GM13976 (cell line): ENCODE data around the gene GLIS1.

Source experiments
- DNase-seq: peaks from one replicate; pipeline ENCODE4 v3.0.0; 2012; ENCODE audit warnings: low spot score
- CTCF ChIP-seq: IDR thresholded peaks from 2 replicates; pipeline ENCODE4 v1.5.1; 2012; ENCODE audit warnings: borderline replicate concordance, mild to moderate bottlenecking; ENCODE audit not compliant: insufficient read depth; ENCODE audit errors: extremely low read depth, missing control alignments, control extremely low read depth
- in situ Hi-C: fragments of 300-500 bp; cut with MboI; formaldehyde crosslinking; loops from one replicate; pipeline ENCODE4 v1.12.0; 2022; ENCODE audit warnings: low sequenced_read_pairs, mixed read lengths, inconsistent platforms; ENCODE audit not compliant: unreplicated experiment

Gene GLIS1

DNA sequence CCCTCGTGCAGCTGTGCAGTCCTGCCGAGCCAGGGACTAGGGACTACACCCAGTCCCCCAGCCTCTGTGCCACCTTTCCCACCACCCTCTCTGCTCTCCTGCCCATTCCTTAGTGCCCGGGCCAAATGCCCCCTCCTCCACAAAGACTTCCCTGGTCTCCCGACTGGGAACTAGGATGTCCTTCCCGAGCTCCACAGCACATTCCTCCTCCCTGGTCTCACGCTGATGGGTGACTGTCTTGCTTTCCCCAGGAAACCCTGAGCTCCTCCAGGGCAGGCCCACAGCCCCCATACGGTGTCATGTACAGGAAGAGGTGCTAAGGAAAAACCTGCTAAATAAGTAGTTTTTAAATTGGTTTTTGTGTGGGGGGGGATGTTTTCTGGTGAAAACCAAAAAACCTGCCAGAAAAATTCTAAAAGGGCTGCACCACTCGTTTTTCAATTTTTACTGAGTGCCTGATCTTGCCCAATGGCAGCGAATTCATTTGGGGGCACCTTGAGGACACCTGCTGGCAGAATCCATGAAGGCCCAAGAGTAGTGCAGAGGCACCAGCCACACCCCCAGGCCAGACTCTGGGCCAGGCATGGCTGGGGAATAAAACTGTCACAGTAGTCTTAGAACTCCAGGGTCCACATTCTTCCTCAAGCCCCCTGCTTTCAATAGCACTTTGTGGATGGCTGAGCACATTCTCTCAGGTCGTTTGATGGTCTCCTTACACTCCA, 50.4 kb downstream of the GLIS1 start:
- no peak for DNase-seq
- in situ Hi-C loops = loop anchor here (25.0 kb wide), 1 partner anchor 201 kb away; no protein-coding TSS in a partner anchor
- TF ChIP-seq CTCF = no peak

GRCh38 chr1:53687901-53688300, 51.1 kb downstream of the GLIS1 start:
- in situ Hi-C loops = loop anchor here (25.0 kb wide), 1 partner anchor 201 kb away; no protein-coding TSS in a partner anchor
- no peak for TF ChIP-seq CTCF
- DNase-seq = no peak

DNA sequence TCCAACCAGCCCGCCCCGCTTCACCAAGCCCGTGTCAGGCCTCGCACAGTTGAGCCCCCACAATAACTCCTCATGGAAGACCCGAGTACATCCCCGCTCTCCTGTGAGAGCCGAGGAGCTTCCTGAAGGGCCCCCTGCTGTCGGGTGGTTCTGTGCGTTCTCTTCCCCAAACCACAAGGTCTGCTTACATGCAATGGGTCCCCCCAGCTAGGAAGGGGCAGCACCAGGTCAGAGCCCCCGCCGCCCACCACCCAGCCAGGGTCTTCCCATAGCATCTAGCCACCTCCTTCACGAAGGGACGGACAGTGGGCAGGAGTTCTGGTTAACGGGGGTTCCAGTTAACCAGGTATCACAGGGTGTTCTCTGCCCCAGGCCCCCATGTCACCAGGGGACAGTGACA, 51.5 kb downstream of the GLIS1 start:
- DNase-seq = no peak
- TF ChIP-seq CTCF = no peak
- in situ Hi-C loops = loop anchor here (25.0 kb wide), 1 partner anchor 200 kb away; no protein-coding TSS in a partner anchor

GRCh38 chr1:53686965-53687267, 52.0 kb downstream of the GLIS1 start:
- DNase-seq = no peak
- in situ Hi-C loops = loop anchor here (25.0 kb wide), 1 partner anchor 200 kb away; no protein-coding TSS in a partner anchor
- no peak for TF ChIP-seq CTCF

DNA sequence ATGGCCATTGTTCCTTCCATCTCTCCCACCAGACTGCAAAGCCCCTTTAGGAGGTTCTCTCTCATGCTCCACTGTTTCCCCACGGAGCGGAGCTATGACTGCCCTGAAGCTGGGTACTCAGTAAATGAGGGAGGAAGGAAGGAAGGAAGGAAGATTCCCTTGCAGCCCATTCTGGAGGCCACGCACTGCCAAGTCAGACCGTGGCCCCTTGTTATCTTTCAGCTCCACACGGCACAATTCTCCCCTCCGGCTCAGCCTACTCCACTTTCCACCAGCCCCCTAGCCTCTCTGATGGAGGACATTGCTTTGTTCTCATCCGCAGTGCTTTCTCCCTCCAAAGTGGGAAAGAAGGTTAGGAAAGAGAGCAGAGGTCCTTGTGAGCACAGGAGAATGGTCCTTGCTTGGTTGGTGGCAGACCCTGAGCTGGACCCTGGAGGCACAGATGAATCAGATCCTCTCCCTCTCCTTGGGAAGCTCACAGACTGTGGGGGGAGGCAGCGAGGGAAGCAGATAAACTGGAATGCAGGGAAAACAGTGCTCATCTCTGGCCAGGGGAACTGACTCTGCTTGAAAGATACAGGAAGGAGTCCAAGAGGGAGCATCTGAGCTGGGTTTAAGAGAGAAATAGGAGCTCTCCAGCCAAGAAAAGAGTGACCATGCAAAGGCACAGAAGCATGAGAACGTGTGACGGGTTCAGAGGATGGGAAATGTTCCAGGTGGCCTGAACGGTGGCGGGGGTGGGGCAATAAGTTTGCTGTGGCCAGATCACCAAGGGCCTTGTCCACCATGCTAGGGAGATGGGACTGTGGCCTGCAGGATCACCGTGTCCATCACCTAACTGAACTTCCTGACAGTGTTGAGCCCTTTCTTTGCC, 52.6 kb downstream of the GLIS1 start:
- DNase-seq = no peak
- in situ Hi-C loops = loop anchor here (25.0 kb wide), 1 partner anchor 199 kb away; no protein-coding TSS in a partner anchor
- TF ChIP-seq CTCF = no peak

DNA sequence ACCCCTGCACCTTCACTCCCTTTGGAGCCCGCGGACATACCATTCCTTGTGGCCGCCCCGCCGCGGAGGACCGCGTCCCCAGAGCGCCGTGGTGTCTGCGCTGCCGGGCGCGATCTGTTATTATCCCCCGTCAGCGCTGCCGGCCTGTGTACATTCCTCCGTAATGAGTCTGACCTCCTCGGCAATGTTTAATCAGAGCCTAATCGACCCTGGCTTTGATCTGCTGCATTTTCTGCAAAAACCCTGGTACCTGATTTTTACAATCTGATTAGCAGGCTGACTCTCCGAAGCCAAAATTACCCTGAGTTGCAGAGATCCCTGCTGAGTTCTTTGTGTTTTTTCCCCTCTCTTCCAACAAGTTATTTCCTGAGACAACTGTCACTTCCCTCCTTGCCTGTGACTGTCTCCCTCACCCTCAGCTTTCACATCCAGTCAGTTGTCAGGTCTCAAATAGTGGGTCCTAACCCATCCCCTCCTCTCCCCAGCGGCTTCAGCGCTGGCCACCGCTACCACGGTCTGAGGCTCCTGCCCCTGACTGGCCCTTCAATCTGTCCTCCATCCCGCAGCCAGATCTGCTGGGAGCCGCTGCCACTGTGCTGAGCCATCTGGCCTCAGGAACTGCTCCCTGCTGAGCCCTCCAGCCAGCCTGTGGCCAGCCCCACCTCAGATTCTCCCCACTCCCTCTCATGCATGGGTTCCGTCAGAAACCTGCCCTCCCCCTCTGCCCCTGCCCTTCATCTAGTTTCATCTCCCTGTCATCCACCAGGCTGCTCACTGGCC, 53.5 kb downstream of the GLIS1 start:
- DNase-seq = no peak
- no peak for TF ChIP-seq CTCF
- in situ Hi-C loops = loop anchor here (25.0 kb wide), 1 partner anchor 198 kb away; no protein-coding TSS in a partner anchor
